Ovary (tissue), 9 donors: Measurements from ENCODE around the gene CMTM7. TPM values are rescaled to one million over a fixed set of nuclear protein-coding genes. Genes with fewer than 3 reads are reported as not detected.

Experiments
- DNase-seq, 5 donors: peaks; one replicate each; pipeline ENCODE4 v3.0.0-alpha.2; 2019 to 2020
- H3K27ac ChIP-seq, 2 donors: fragments of 200-600 bp; one replicate each; pipeline versions ENCODE4 v1.5.1 to v1.8.0; 2019 to 2022
- H3K27me3 ChIP-seq: fragments of 200-600 bp; one replicate; pipeline ENCODE4 v1.8.0; 2022
- H3K36me3 ChIP-seq: fragments of 200-600 bp; sonication (generic); one replicate; pipeline ENCODE4 v1.5.1; 2019
- H3K4me1 ChIP-seq: one replicate; pipeline ENCODE4 v1.8.1; 2013; ENCODE audit warnings: mild to moderate bottlenecking, moderate library complexity; ENCODE audit not compliant: insufficient read depth
- H3K4me3 ChIP-seq: fragments of 200-600 bp; sonication (generic); one replicate; pipeline ENCODE4 v1.5.1; 2017
- H3K9me3 ChIP-seq, 2 donors: fragments of 200-600 bp in 1 of 2; sonication (generic) in 1 of 2; one replicate each; pipeline versions ENCODE4 v1.5.1 to v1.8.1; 2013 to 2019; ENCODE audit warnings: mild to moderate bottlenecking in 1 of 2, moderate library complexity in 1 of 2
- CTCF ChIP-seq, 3 donors: fragments of 450-650 bp in 2 of 3; fragments of 200-600 bp in 1 of 3; IDR thresholded peaks; one replicate each; pipeline versions ENCODE4 v1.5.1 to v1.8.0; 2016 to 2022; ENCODE audit warnings: antibody characterized with exemption in 3 of 3, mild to moderate bottlenecking in 1 of 3
- EP300 ChIP-seq: sonication (generic); formaldehyde crosslinking; IDR thresholded peaks from one replicate; pipeline ENCODE4 v1.6.1; 2017; ENCODE audit warnings: antibody characterized with exemption
- POLR2A ChIP-seq: fragments of 450-650 bp; IDR thresholded peaks from one replicate; pipeline ENCODE4 v1.6.1; 2017; ENCODE audit warnings: antibody characterized with exemption, mild to moderate bottlenecking, moderate library complexity
- WGBS, 3 donors: extraction: QIAGEN DNeasy Blood & Tissue Kit in 1 of 3; methylation state at CpG; one replicate each; pipeline versions ENCODE4 v1.1.5 to v1.1.7; 2013 to 2017; 5-methylcytosine and 5-hydroxymethylcytosine counted together
- intact Hi-C, 4 donors: fragments of 100-400 bp; cut with DNase I; formaldehyde crosslinking; loops; one replicate each; pipeline versions ENCODE4 v1.11.0 to v1.15.1; 2022 to 2023
- polyA plus RNA-seq, 2 donors: library from polyadenylated mRNA; stranded (reverse); fragments of 200-250 nt in 1 of 2; fragments of 350-450 nt in 1 of 2; fragmentation: Illumina TruSeq in 1 of 2; extraction: RNeasy Lipid Tissue Mini Kit (QIAGEN cat#74804) in 1 of 2; gene quantifications; one replicate each; pipeline ENCODE4 v1.2.3, GENCODE V29; 2013 to 2014
- total RNA-seq, 7 donors: library from RNA; depleted of rRNA in 2 of 7; stranded (reverse); fragments of >200 nt in 2 of 7; fragmentation: NEBNext Ultra II Directional in 3 of 7; extraction: Animal tissue kit (Norgen Biotek cat#: 25700) in 3 of 7; gene quantifications; one replicate each; pipeline versions ENCODE4 v1.1.0 to v1.2.4, GENCODE V29; 2016 to 2023
- donor health status: DM: no; HTN: no; CAD: no; lungs with moderate emphysema.
- donor health status: DM: no; HTN: no; CAD: no.
- donor health status: Bipolar disorder and iron deficiency.
- donor health status: DM: yes; HTN: yes; CAD: no.
- donor health status: DM: no; HTN: no; CAD: no.
- donor health status: DM: yes; HTN: yes; CAD: no.

Gene CMTM7
- total and polyA plus RNA-seq, 9 donors: 2.7 to 63.4 (median 7.6) TPM

DNA sequence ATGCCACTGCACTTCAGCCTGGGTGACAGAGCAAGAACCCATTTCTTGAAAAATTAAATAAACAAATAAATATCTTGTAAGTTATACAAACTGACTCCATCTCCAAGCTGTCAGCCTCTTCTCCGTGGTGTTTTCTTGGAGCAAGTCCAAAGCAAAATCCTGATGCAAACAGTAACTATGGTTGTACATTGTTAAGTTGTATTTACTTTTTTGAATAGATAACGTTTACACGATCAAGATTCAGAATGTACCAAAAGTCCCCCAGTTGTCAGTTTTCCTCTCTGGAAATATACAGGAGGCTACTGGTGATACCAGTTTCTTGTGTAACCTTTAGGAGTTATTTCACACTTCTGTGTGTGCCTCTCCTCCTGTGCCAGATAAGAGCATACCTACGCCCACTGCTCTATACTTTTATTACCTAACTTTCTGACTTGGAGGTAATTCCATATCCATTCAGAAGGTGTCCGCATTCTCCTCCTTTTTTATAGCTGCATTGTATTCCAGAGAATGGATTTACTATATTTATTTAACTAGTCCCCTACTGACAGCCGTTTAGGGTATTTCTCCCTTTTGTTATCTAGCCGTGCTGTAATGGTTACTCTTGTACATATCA is 14.2 kb downstream of the CMTM7 start:
- H3K27ac ChIP-seq: no peak overlapping the region
- intact Hi-C loops: no loop called here

DNA sequence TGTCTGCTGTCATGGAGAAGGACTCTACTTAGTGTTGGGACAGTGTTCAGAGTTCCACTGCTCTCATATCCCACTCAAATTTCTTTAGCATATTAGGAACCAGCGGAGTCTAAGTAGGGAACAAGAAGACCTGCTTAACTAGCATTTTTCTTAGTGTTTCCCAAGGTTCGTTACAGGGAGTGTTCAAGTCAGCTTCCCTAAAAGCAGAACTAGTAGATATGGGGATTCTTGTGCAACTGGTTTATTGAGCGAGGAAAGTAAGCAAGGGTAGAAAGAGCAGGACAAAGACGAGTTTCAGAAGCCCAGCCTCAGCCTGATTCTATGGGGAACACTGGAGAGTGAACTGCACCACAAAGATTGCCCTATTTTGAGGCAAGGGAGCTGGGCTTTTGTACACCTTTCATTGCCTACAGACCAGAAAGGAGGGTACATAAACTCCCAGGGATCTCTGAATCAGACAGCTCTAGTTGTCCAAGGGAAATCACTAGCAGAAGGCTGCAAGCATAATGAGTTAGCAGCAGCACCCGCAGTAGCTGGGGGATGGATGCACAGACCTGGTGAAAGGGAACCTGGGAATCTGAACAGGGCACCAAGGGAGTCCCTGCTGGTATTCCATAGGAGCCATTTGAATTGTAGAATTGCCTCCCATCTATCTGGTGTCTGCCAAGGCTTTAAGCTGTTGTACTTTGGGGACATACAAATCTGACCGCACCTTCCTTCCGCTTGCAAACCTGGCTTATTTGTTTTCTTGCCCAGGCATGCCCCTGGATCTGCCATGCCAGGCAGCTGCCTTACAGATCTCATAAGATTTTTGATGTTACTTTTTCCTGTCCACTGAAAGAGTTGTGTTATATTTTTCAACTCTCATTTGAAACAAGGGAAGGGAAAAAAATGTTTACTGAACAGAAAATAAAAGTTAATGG is 15.1 kb downstream of the CMTM7 start:
- no peak for DNase-seq
- TF ChIP-seq EP300 (no peak), POLR2A (no peak), CTCF (IDR thresholded peaks at IDR 0.05) (no peak)
- intact Hi-C loops: no loop called here
- WGBS, 3 donors: 88 to 94% (median 92%) methylated on average over 7 of the region's 7 CpGs
- no peaks in the 10 kb centered on the region for H3K4me1 ChIP-seq
- H3K27me3 ChIP-seq: no peaks in the 10 kb centered on the region
- no peaks in the 10 kb centered on the region for H3K36me3 ChIP-seq
- no peak overlapping the region for H3K27ac ChIP-seq
- H3K4me3 ChIP-seq: no peak overlapping the region
- no peaks in the 10 kb centered on the region for H3K9me3 ChIP-seq

More for the DNA sequence above, 14.2 kb downstream of the CMTM7 start:
- TF ChIP-seq EP300 (no peak), POLR2A (no peak), CTCF (IDR thresholded peaks at IDR 0.05) (no peak)
- H3K4me3 ChIP-seq: no peak overlapping the region
- H3K4me1 ChIP-seq: peaks cover 2% of the 10 kb centered on the region
- no peak for DNase-seq
- no peaks in the 10 kb centered on the region for H3K9me3 ChIP-seq
- no peaks in the 10 kb centered on the region for H3K36me3 ChIP-seq
- WGBS, 3 donors: 72 to 82% (median 78%) methylated on average over 7 of the region's 7 CpGs
- no peaks in the 10 kb centered on the region for H3K27me3 ChIP-seq

DNA sequence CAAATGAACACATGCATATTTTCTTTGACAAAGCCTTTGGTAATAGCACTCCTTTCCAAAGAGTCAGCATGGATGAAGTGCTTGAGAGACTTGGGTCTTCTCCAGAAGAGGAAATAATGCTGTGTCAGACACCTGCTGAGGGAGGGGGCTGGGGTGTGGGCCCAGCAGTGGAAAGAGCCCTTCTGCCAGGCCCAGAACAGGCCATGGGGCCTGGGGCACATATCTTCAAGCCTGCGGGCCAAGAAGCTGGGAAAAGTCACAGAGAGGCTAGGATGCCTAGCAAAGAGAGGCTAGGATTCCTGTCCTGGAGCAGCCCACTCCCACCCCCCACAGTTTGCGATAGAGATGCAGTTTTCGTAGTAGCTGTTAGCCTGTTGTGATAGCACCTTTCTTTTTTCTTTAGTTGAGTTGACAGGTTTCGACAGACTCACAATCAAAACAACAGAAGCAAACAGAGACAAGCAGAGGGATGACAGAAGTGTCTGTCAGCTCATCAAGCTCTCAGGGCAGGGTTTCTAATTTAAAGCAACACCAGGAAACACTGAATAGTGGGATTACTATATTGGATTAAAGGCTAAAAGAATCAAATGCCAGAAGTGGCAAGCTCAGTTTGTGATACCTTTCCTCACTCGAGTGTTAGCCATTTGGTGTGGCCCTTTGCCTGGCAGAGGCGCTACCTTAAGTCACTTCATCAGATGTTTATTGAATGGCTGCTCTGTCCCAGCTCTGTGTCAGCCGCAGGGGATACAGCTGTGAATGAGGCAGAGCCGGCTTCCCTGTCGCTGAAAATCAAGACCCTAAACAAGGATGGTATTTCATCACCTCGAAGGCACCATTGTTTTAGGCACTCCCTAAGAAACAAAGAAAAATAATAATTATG is 19.0 kb downstream of the CMTM7 start:
- intact Hi-C loops: no loop called here
- DNase-seq: no peak
- Histone ChIP-seq H3K36me3 (no peaks in the 10 kb centered on the region), H3K27ac (no peak overlapping the region), H3K4me3 (no peak overlapping the region), H3K27me3 (no peaks in the 10 kb centered on the region), H3K4me1 (no peaks in the 10 kb centered on the region), H3K9me3 (no peaks in the 10 kb centered on the region)
- TF ChIP-seq POLR2A (no peak), EP300 (no peak), CTCF (IDR thresholded peaks at IDR 0.05) (no peak)
- WGBS, 3 donors: 76 to 87% (median 81%) methylated on average over 10 of the region's 10 CpGs

- H3K36me3 ChIP-seq: no peaks in the 10 kb centered on the region
- H3K27ac ChIP-seq: no peak overlapping the region
- H3K4me1 ChIP-seq: no peaks in the 10 kb centered on the region
- H3K4me3 ChIP-seq: no peak overlapping the region
- 88 to 91% (median 90%) methylated on average over 5 of the region's 5 CpGs for WGBS, 3 donors
- H3K9me3 ChIP-seq: no peaks in the 10 kb centered on the region
- no peaks in the 10 kb centered on the region for H3K27me3 ChIP-seq
- TF ChIP-seq CTCF (IDR thresholded peaks at IDR 0.05) (no peak), EP300 (no peak), POLR2A (no peak)
- no peak for DNase-seq
- intact Hi-C loops: no loop called here
These were observed 19.8 kb downstream of the CMTM7 start for GRCh38 chr3:32411442-32411841.
